Smooth muscle cell (in vitro differentiated cells): ENCODE measurements around the gene DEF6. TPM values are rescaled to one million over a fixed set of nuclear protein-coding genes. Genes with fewer than 3 reads are reported as not detected.

Source experiments
- DNase-seq: peaks from one replicate; lab custom pipeline; 2025; ENCODE audit not compliant: unreplicated experiment; lab: John Stamatoyannopoulos, UW
- H2AFZ ChIP-seq: fragments of 200-600 bp; sonication (generic); 2 replicates; pipeline ENCODE4 v1.6.0; 2016; ENCODE audit warnings: antibody characterized with exemption, low read depth, mild to moderate bottlenecking
- H3F3A ChIP-seq: fragments of 200-600 bp; sonication (generic); 2 replicates; pipeline ENCODE4 v1.6.0; 2017; ENCODE audit warnings: antibody characterized with exemption, low read depth
- H3K27ac ChIP-seq: fragments of 200-600 bp; sonication (generic); 2 replicates; pipeline ENCODE4 v1.5.1; 2016; ENCODE audit warnings: low read depth, mild to moderate bottlenecking
- H3K27me3 ChIP-seq: fragments of 200-600 bp; sonication (generic); 2 replicates; pipeline ENCODE4 v1.6.1; 2016; ENCODE audit warnings: low read depth, mild to moderate bottlenecking
- H3K36me3 ChIP-seq: fragments of 200-600 bp; sonication (generic); 2 replicates; pipeline ENCODE4 v1.5.1; 2016; ENCODE audit warnings: low read depth
- H3K4me1 ChIP-seq: fragments of 200-600 bp; sonication (generic); 2 replicates; pipeline ENCODE4 v1.5.1; 2016; ENCODE audit warnings: low read depth
- H3K4me2 ChIP-seq: fragments of 200-600 bp; sonication (generic); 2 replicates; pipeline ENCODE4 v1.6.0; 2016; ENCODE audit warnings: mild to moderate bottlenecking
- H3K4me3 ChIP-seq: fragments of 200-600 bp; sonication (generic); 2 replicates; pipeline ENCODE4 v1.5.1; 2016; ENCODE audit warnings: mild to moderate bottlenecking
- H3K79me2 ChIP-seq: fragments of 200-600 bp; sonication (generic); 2 replicates; pipeline ENCODE4 v1.6.0; 2016; ENCODE audit warnings: low read depth, mild to moderate bottlenecking
- H3K9ac ChIP-seq: fragments of 200-600 bp; sonication (generic); 2 replicates; pipeline ENCODE4 v1.6.0; 2016; ENCODE audit warnings: low read depth
- H3K9me3 ChIP-seq: fragments of 200-600 bp; sonication (generic); replicated peaks from 2 replicates; pipeline ENCODE4 v1.5.1; 2016; ENCODE audit warnings: low read depth
- H4K20me1 ChIP-seq: fragments of 200-600 bp; sonication (generic); 2 replicates; pipeline ENCODE4 v1.6.0; 2016; ENCODE audit warnings: low read depth
- WGBS: methylation state at CpG from one replicate; pipeline ENCODE4 v1.1.7; 2016; ENCODE audit warnings: low lambda C conversion rate; 5-methylcytosine and 5-hydroxymethylcytosine counted together
- polyA plus RNA-seq: library from polyadenylated mRNA; unstranded; fragments of >200 nt; fragmentation: Nextera tagmentation; extraction: Ambion mirVana; gene quantifications from 2 replicates; pipeline ENCODE4 v1.2.1, GENCODE V29; 2016
- total RNA-seq: library from RNA; depleted of rRNA; stranded (reverse); fragments of >200 nt; gene quantifications from 2 replicates; pipeline ENCODE4 v1.2.3, GENCODE V29; 2014
- TF ChIP-seq, protein P1 (sequence below): fragments of 200-600 bp; sonication (generic); IDR thresholded peaks from 2 replicates; pipeline ENCODE4 v1.5.1; 2017; ENCODE audit warnings: borderline replicate concordance, mild to moderate bottlenecking, antibody characterized with exemption; ENCODE audit not compliant: insufficient read depth, poor library complexity, severe bottlenecking

Gene DEF6
- total and polyA plus RNA-seq, 2 experiments from 2014 or later, result 2.8 to 3.6 TPM

DNA sequence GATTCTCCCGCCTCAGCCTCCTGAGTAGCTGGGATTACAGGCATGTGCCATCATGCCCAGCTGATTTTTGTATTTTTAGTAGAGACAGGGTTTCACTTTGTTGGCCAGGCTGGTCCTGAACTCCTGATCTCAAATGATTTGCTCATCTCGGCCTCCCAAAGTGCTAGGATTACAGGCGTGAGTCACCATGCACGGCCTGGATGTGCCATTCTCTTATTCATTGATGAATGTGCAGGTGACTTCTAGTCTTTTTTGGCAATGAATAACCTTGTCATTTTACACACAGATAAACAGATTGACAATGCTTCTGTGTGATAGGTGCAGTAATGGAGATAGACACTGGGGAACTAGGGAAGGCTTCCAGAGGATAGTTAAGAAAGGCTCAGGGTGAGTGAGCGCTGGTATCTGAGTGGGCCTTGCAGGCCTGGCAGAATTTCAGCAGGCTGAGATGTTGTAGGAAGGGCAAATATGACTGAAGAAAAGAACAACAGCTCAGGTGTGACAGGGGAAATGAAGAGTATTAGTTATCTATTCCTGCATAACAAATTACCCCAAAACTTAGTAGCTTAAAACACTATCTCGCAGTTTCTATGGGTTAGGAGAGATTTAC, 68.1 kb downstream of the DEF6 start:
- TF ChIP-seq, protein P1, sequence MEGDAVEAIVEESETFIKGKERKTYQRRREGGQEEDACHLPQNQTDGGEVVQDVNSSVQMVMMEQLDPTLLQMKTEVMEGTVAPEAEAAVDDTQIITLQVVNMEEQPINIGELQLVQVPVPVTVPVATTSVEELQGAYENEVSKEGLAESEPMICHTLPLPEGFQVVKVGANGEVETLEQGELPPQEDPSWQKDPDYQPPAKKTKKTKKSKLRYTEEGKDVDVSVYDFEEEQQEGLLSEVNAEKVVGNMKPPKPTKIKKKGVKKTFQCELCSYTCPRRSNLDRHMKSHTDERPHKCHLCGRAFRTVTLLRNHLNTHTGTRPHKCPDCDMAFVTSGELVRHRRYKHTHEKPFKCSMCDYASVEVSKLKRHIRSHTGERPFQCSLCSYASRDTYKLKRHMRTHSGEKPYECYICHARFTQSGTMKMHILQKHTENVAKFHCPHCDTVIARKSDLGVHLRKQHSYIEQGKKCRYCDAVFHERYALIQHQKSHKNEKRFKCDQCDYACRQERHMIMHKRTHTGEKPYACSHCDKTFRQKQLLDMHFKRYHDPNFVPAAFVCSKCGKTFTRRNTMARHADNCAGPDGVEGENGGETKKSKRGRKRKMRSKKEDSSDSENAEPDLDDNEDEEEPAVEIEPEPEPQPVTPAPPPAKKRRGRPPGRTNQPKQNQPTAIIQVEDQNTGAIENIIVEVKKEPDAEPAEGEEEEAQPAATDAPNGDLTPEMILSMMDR, result no peak
- Histone ChIP-seq H3K27me3 (no peaks in the 10 kb centered on the region), H3K27ac (peak overlapping the region; percentile 4), H3K36me3 (no peaks in the 10 kb centered on the region), H3K4me3 (no peak overlapping the region), H2AFZ (no peak overlapping the region), H3K79me2 (peaks cover 47% of the 10 kb centered on the region), H3K9me3 (no peaks in the 10 kb centered on the region), H4K20me1 (no peaks in the 10 kb centered on the region), H3K4me1 (peaks cover 41% of the 10 kb centered on the region), H3K9ac (no peak overlapping the region), H3K4me2 (no peak overlapping the region), H3F3A (peaks cover 41% of the 10 kb centered on the region)
- DNase-seq, result no peak
- WGBS, result 84% methylated on average over 6 of the region's 6 CpGs

DNA sequence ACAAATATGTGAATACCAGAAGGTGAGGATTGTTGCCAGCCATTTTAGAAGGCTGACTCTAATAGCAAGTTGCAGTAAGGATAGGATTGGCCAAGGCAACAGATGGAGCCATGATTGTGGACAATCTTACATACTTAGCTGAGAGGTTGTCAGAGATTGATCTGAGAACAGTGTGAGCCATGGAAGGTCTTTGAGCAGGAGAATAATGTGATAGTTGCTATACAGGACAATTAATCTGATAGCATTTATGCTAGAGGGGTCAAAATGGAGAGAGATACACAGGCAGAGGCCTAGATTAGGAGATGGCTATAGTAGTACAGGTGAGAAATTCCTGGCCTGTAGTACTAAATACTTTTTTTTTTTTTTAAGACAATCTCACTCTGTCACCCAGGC, 68.6 kb downstream of the DEF6 start:
- no peak for DNase-seq
- TF ChIP-seq, protein P1, result no peak
- peak overlapping the region; percentile 4 for H3K27ac ChIP-seq
- no peak overlapping the region for H3K4me3 ChIP-seq
- peaks cover 45% of the 10 kb centered on the region for H3K4me1 ChIP-seq
- H3K79me2 ChIP-seq, result peaks cover 45% of the 10 kb centered on the region
- H2AFZ ChIP-seq, result no peak overlapping the region
- no peaks in the 10 kb centered on the region for H3K36me3 ChIP-seq
- H3K9ac ChIP-seq, result no peak overlapping the region
- H3K9me3 ChIP-seq, result no peaks in the 10 kb centered on the region
- no peak overlapping the region for H3K4me2 ChIP-seq
- peaks cover 41% of the 10 kb centered on the region for H3F3A ChIP-seq
- no peaks in the 10 kb centered on the region for H4K20me1 ChIP-seq
- no peaks in the 10 kb centered on the region for H3K27me3 ChIP-seq

DNA sequence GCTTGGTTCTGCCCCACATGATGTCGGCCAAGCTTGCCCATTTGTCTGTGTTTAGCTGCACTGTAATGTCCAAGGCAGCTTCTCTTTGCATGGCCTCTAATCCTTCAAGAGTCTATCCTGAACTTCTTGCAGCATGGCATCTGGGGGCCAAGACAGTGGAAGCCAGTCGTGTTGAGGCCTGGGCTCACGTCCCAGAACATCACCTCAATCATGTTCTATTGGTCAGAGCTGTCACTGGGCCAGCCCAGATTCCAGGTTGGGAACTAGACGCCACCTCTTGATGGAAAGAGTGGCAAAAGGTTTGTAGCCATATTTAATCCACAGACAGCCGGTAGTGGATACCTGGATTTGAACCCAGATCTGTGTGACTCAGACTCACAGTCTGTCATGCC, 70.0 kb downstream of the DEF6 start:
- peaks cover 34% of the 10 kb centered on the region for H3F3A ChIP-seq
- H3K9me3 ChIP-seq, result no peaks in the 10 kb centered on the region
- H4K20me1 ChIP-seq, result no peaks in the 10 kb centered on the region
- H3K27me3 ChIP-seq, result no peaks in the 10 kb centered on the region
- 74% methylated on average over 5 of the region's 5 CpGs for WGBS
- TF ChIP-seq, protein P1, result no peak
- H3K79me2 ChIP-seq, result peaks cover 48% of the 10 kb centered on the region
- no peak overlapping the region for H3K4me2 ChIP-seq
- peak overlapping the region; percentile 98 for H3K27ac ChIP-seq
- no peak overlapping the region for H2AFZ ChIP-seq
- no peaks in the 10 kb centered on the region for H3K36me3 ChIP-seq
- H3K4me3 ChIP-seq, result no peak overlapping the region
- H3K4me1 ChIP-seq, result peaks cover 35% of the 10 kb centered on the region
- no peak overlapping the region for H3K9ac ChIP-seq
- no peak for DNase-seq

DNA sequence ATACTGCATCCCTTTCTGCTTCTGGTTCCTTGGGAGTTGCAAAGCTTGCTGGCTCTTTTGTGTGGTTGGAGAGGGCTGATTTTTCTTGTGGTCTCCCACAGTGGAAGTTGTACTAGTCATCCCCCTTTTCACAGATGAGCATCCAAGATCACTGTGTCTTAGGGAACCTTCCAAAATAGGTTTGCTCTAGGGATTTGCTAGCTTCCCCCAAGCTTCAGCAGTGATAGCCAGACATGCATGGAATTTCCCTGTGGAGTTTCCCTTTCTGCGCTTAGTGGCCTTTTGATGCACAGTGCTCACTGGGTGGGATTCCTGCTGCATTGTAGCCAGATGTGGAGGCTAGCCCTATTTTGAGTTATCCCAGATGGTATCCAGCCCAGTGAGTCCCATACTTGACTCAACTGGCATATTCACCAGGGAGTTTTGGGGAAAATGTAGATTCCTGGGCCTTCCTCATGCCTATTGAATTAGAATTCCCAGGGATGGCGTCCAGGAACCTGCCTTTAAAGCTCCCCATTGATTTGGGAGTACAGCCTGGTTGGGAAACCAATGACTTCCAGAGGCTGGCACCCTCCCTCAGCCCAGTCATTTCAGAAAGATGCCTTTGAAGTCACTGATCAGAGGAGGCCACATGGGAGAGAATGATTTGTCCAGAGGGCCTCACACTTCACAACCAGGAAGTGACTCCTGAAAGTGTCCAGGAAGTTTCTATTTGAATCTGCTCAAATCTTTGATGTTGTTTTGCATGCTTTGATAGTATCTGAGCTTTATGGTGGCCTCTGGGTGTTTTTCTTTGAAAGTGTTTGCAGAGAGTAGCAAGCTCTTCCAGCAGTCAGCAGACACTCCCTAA, 70.6 kb downstream of the DEF6 start:
- DNase-seq, result no peak
- Histone ChIP-seq H3K4me2 (peak overlapping the region; percentile 75), H3K79me2 (peaks cover 54% of the 10 kb centered on the region), H2AFZ (no peak overlapping the region), H3F3A (peaks cover 30% of the 10 kb centered on the region), H3K4me1 (peaks cover 29% of the 10 kb centered on the region), H3K4me3 (no peak overlapping the region), H3K27me3 (no peaks in the 10 kb centered on the region), H3K27ac (peak overlapping the region; percentile 98), H3K9me3 (no peaks in the 10 kb centered on the region), H3K9ac (peak overlapping the region; percentile 82), H3K36me3 (no peaks in the 10 kb centered on the region), H4K20me1 (no peaks in the 10 kb centered on the region)
- TF ChIP-seq, protein P1, result no peak
- whole genome bisulfite sequencing, result 39% methylated on average over 2 of the region's 2 CpGs
